HCT116 (cell line): ENCODE results near the gene MICAL1.
A peak's percentile ranks its signal among the peaks of the same experiment; 100 is the strongest.

Experiments
- CTCF ChIP-seq, 3 experiments: fragments of 200-600 bp in 1 of 3; sonication (generic) in 1 of 3; IDR thresholded peaks in 2 of 3; conservative IDR thresholded peaks in 1 of 3; 2 replicates each; pipeline ENCODE4 v1.5.1; 2012 to 2017; ENCODE audit warnings: low read depth in 2 of 3, low read length in 2 of 3, antibody characterized with exemption in 1 of 3, borderline replicate concordance in 1 of 3, control low read depth in 1 of 3, mild to moderate bottlenecking in 1 of 3, mixed read lengths in 1 of 3, mixed run types in 1 of 3, moderate library complexity in 1 of 3; ENCODE audit not compliant: insufficient read depth in 1 of 3
- ELF1 ChIP-seq: IDR thresholded peaks from 2 replicates; pipeline ENCODE4 v1.6.1; 2012; ENCODE audit warnings: low read depth, borderline replicate concordance
- EZH2 ChIP-seq: fragments of 200-600 bp; sonication (generic); IDR thresholded peaks from 2 replicates; pipeline ENCODE4 v1.6.1; 2017; ENCODE audit warnings: antibody characterized with exemption, mixed run types
- MAX ChIP-seq: IDR thresholded peaks from 2 replicates; pipeline ENCODE4 v1.6.1; 2012
- POLR2A ChIP-seq: IDR thresholded peaks from 2 replicates; pipeline ENCODE4 v1.7.0; 2011; ENCODE audit warnings: borderline replicate concordance; ENCODE audit not compliant: insufficient read depth, insufficient read length; ENCODE audit errors: extremely low read depth
- POLR2AphosphoS5 ChIP-seq: IDR thresholded peaks from 2 replicates; pipeline ENCODE4 v1.6.1; 2011; ENCODE audit warnings: mild to moderate bottlenecking, low read depth, low read length, moderate library complexity
- RAD21 ChIP-seq: IDR thresholded peaks from 2 replicates; pipeline ENCODE4 v1.6.1; 2012; ENCODE audit warnings: low read depth, mild to moderate bottlenecking
- REST ChIP-seq: IDR thresholded peaks from 2 replicates; pipeline ENCODE4 v1.6.1; 2012; ENCODE audit warnings: low read depth
- SP1 ChIP-seq: IDR thresholded peaks from 2 replicates; pipeline ENCODE4 v1.6.1; 2012; ENCODE audit warnings: low read depth
- TCF7L2 ChIP-seq: IDR thresholded peaks from 2 replicates; pipeline ENCODE4 v1.7.0; 2011; ENCODE audit warnings: borderline replicate concordance, inconsistent platforms; ENCODE audit not compliant: insufficient read depth, insufficient read length; ENCODE audit errors: extremely low read depth
- ZFX ChIP-seq: fragments of 450-650 bp; IDR thresholded peaks from 2 replicates; pipeline ENCODE4 v1.6.1; 2017

GRCh38 chr6:109454496-109455436 is 806 bp downstream of the MICAL1 start:
- TF ChIP-seq POLR2A (no peak), CTCF (IDR thresholded peaks at IDR 0.05 in 2 of 3, conservative IDR thresholded peaks at IDR 0.05 in 1 of 3; ENCODE audit: borderline replicate concordance in 1 of 3, insufficient read depth in 1 of 3, low read depth in 2 of 3, low read length in 2 of 3) (no peak), EZH2 (no peak), MAX (no peak; the same call in 1 of the 2 replicates), ZFX (no peak), POLR2AphosphoS5 (no peak), RAD21 (no peak), TCF7L2 (peak; percentile 79), REST (no peak), SP1 (no peak), ELF1 (no peak)
